Measurements from ENCODE around the gene FAM118B.

FAM118B gene

DNA sequence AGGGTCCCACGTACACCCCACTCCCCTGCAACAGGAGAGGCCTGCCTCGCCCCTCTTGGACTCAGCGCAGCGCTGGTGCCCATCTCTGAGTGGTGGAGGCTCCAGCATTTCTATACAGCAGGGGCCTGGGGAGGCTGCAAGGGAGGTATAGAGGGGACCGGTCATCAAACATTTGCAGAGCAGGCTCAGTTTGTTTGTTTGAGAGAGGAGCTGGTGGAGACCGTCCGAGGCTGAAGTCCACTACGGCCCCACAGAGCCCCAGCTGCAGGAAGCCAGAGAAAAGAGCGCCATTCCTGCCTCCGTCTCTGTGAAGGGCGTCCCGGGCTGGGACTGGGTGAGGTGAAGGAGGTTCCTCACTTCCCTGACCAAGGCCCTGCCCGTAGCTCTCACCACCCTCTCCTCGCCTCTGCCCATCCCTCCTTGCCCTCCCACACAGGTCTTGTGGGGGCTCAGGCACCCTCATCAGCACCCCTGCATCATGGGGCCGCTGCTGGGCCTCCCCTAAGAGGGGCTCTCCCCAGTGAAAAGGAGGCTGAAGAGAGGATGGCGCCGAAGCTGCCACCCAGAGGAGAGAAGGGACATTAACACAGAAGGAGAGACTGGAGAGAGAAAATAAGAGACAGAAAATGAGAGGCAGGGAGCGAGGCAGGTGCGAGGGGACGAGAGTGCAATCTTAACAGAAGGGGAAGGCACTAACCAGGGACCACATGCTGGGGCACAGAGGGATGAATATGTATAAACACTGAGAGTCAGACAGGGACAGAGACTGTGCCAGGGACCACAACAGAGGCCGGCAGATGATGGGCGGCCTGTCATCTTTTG is 24.7 kb upstream of the FAM118B start:
- no peak for DNase-seq

DNA sequence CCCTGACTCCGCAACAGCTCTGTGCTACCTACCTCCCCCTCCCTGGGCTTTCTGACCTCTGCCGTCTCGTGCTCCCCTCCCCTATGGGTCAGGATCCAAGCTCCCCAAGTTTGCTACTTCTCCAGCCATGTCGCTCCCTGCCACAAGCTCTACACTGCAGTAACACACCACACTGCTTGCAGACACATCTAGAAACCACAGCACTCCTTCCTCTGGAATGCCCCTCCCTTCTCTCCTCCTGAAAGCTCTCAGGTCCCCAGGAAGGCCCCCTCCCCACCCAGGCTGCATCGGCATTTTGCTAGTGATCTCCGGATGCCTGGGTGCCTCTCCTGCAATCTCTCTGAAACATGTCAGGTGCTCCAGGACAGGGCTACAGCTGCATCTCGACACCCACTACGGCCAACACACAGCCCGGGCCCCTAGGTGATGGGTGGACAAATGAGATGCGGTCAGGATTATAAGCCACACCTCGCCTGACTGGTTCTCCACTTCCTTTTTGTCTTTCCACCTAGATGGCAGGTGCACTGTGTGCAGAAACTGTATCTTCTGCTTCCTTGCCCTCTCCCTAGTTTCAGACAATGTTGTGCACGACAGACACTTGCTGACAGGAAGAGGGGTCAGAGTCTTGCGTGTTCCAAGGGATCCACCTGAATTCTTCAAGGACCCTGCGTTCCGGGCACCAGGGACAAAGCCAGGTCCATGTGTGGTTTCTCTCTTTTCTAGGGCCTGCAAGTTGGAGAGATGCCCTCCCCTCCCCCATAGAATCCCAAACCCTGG is 23.1 kb upstream of the FAM118B start:
- DNase-seq = no peak

DNA sequence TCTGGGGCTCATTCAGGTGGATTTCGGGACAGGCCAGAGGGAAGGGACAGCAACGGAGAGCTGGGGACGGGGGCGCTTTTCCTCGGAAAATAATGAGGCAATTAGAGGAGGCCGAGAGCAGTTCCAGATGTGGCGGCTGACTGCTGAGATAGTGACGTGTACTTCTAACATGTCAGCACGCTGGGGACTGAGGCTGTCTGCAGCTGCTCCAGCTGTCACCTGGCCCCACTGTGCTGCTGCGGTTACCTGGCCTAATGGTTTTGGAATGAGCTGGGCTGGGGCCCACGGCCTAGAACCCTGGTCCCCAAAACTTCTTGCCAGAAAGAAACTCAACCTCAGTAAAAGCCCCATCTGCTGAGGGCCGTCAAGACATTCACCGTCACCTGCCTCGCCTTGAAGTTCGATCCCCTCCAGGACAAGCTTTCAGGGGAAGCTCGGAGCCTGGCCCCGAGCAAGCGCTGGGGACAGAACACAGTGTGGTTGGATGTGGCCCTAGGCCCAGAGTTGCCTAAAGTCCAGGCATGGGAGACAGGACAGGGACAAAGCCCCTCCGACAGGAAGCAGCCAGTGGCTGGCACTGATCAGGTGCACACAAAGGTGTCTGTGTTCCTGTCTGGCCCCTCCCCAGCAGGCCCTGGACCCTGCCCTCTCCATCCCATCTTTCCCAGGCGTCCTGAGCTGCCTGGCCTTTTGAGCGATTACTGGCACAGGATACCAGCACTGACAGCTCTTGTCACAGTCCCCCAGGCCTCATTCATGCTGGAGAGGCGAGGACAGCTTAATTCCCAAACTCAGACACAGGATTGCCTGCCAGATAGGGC is 22.3 kb upstream of the FAM118B start:
- DNase-seq = peak; percentile 52

DNA sequence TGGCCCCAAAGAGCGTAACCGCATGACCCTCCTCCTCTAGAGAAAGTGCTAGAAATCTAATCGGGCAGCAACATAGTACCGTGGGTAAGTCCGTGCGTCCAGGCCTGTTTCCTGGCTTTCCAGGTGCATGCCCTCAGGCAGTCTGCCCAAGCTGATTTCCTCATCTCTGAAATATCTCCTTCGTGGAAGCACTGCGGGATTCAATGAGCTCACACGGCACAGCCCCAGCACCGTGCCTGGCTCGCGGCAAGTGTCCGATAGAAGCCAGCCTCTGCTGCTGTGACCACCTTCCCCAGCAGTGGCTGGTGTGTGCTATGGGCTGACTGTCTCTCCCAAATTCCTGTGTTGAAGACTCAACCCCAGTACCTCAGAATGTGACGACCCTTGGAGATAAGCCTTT is 20.8 kb upstream of the FAM118B start:
- DNase-seq = no peak

DNA sequence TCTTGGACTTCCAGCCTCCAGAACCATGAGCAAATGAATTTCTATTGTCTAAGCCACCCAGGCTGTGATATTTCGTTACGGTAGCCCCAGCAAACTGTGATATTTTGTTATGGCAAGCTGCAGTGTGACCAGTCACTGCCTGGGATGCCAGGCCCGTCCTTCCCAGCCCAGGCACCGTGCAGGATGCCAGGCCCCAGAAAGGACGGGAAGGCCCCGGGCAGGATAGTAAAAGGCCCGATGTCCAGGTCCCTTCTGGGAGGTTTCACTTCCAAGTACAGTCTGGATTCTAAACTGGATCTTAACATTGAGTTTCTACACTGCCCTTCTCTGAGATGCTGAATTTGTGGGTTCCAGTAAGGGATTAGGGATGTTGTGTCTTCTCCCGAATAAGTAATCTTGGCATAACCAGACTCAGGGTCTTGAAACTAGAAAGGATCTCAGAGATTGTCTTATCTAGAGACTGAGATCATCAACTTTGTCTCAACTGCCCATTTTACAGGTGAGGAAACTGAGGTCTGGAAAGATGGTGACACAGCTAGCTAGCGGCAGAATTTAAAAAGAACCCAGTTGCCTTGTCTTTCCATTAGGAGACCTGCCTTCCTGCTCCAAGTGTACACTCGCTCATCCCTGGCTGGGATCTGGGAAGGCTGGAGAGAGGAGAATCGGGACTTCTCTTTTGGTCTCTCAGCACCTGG is 20.1 kb upstream of the FAM118B start:
- DNase-seq = no peak

DNA sequence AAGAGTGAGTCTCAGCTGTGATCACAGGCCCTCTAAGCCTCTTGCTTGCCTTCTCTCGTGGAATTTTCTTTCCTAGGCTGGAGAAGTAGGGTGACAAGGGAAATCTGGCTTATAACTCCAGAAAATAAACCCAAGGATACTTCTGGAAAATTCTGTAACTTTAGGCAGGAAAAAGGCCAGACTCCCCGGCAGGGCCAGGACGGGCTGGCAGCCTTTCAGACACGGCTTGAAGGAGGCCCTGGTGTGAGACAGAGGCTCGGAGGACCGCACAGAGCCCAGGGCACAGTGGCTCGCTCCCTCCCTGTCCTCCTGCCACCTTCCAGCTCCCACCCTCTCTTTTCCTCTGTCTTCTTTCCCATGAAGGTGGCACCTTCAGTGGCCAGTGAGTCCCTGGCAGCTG is 19.2 kb upstream of the FAM118B start:
- DNase-seq = no peak

DNA sequence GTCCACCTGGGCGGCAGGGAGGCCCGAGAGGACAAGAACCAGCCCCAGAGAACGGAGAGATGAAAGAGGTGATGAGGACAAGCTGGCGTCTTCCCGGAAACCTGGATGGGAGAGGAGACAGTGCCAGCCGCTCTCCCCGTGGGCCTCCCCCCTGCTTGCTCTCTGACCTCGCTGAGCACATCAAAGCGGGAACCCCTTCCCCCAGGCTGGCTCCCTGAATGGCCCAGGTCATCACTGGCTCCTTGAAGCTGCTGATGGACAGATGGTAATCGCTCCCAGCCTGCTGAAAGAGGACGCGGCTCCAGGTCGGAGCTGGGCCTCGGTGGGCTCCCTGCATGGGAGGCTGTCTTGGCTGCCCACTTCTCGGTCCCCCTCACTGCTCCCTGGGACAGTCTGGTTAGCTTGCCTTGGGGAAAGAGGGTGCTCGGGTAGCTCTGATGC is 18.5 kb upstream of the FAM118B start:
- DNase-seq = no peak

DNA sequence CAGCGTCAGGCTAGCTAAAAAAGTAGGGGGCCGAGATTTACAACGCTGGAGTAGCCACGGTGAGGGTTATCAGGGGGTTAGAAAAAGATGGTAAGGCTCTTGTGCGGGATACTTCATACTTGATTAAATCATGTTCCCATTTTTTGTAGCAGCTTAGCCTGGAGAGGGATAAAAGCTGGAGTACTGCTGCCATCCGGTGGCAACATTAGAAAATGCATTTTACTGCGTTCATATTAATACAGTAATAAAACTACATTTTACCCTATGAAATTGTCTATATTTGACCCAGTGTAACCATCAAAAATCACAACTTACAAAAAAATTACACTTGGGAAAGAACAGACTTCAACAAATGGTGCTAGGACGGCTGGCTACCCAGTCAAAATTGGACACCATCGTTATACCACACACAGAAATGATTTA is 17.4 kb upstream of the FAM118B start:
- peak; percentile 68 for DNase-seq

DNA sequence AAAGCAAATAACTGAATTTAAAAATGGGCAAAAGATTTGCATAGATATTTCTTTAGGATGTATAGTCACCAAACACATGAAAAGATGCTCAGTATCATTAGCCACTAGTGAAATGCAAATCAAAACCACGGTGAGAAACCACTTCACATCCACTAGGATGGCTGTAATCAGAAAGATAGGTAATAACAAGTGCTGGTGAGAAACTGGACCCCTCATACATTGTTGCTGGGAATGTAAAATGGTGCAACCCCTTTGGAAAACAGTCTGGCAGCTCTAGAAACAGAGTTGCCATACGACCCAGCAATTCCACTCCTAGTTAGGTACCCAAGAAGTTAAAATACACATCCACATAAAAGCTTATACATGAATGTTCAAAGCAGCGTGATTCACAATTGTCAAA is 16.5 kb upstream of the FAM118B start:
- no peak for DNase-seq

DNA sequence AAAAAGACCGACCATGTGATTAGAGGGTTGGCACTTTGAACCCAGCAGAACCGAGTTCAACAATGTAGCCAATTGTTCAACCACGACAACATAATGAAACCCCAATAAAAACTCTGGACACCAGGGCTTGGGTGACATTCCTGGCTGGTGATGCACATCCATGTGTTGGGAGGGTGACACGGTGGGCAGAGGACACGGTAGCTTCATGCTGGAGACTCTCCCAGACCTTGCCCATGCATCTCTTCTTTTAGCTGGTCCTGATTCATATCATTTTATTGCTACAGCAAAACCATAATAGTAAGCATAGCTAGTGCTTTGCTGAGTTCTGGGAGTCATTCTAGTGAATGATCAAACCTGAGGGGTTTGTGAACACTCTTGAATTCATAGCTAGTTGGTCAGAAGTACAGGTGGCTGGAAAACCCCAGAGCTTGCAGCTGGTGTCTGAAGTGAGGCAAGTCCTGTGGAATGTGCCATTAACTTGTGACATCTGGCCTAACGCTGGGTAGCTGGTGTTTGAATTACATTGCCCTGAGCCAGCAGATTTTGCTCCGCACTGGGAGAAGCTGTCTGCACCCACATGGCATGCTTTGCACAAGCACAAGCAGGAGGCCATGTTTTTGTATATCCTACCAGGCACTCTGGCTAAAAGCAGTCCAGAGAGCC is 14.2 kb upstream of the FAM118B start:
- DNase-seq = no peak

DNA sequence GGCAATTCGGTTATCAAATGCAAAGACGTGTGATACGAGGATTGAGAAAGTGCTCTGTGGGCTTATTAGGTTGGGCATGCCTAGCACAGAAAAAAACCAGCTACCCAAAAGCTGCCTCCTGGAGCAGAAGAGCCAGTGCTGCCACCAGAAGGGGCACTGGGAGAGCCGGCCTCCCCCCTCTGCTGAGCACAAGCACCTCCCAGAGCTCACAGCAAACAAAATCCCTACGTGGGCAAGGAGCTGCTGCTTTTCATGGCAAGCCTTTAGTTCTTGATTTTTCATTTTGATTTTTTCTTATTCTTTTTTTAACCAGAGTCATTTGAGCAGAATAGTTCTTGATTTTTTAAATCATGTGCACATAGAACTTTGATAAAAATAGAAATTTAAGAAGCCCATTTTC is 12.9 kb upstream of the FAM118B start:
- DNase-seq = no peak

DNA sequence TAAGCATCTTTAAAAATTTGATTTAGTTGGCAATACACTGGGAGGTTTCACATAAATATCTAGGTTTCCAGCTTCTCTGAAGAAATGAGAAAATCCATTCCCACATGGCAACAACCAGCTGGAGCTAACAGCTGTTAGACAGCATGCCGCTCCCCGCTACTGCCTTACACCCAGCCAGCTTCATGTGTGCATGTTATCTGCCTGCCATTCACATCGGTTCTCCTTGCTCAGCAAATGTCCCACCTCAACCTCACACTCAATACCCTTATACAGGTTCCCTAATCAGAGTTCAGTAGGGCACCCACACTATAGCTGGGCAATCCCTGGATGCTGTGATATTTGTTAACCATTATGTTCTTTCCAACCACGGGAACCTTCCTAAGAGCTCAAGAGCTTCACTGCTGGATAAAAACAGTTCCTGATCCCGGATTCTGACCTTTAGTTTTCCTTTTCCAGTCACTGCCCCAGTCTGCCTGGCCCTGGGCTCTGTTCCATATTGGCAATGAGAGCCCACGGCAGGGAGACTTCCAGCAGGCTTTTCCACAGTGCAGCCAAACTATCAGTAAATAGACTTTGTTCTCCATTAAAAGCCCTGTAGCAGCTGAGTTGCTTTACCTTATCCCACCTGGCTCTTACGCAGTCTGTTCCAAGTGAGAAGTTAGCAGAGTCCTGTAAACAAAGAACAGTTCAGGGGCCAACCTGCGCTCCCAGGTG is 8.8 kb upstream of the FAM118B start:
- DNase-seq = no peak

DNA sequence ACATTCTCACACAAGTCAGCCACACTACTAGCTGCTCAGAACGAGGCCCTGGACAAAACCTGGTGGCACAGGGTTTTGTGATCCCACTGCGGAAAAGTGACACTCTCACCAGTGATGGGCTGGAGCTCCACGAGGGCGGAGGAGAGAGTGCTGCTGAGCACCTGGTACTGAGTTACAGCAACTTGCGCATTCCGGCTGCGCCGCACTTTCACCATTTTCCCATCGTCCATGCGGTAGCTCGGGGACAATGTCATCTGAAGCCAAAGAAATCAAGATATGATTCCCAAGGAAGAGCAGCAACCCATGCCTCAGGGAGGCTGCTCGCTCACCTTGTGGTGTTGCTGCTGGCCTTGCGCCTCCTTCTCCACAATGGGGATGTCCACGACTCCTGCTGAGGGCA is 6.2 kb upstream of the FAM118B start:
- no peak for DNase-seq

DNA sequence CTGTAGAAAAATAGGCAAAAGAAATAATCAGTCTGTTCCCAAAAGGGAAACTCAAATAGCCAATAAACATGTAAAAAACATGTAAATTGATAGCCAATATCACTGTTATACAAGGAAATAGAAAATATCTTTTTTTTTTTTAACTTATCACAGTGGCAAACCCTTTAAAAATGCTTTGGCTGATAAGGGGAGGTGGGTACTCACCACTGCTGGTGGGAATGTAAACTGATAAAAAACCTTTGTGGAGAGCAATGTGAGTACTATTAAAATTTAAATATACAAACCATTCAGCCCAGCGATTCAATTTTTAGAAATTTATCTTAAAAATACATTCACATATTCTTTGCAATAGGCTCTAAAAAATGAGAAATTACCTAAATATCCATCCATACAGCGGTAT is 3.7 kb upstream of the FAM118B start:
- DNase-seq = no peak

DNA sequence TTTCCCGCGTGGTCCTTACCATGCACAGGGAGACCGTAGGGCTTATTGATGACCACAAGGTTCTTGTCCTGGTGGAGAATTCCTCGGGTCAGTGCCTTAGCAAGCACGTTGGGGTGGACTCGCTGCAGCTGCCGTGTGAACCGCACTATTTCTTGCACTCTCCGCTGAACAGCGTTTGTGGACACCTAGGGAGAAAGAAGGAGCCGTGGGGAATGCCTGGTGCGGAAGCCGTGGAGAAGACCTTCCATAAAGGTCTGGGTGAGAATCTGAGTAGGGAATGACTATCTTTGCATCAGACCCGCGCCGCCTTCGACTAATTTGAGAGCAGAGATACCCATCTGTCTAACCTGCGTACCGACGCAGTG is 729 bp upstream of the FAM118B start:
- DNase-seq = no peak

DNA sequence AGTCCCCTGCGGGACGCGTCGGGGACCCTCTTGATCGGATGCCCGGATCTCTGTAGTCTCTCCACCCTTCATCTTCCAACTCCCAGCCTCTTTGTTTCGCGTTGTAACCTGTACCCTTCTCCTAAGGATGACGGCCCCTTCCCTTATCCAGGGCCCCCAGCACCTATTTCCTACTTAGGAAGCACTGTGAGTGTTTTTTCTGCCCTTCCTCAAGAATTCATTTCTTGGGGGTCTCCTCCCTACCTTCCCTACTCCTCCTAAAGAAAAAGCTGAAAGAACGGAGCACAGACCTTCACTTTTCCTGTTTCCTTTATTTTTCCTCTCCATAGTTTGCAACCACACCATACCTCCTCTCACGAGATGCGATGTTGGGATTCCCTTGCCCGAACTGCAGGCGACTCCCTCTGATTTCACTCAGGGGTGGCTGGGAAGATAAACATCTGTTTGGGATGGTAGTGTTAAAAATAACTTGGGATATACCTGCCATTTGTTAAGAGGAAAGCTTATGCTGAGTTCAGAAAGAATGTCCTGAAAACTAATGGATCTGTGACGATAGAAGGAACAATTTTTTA is 593 bp downstream of the FAM118B start:
- no peak for DNase-seq

DNA sequence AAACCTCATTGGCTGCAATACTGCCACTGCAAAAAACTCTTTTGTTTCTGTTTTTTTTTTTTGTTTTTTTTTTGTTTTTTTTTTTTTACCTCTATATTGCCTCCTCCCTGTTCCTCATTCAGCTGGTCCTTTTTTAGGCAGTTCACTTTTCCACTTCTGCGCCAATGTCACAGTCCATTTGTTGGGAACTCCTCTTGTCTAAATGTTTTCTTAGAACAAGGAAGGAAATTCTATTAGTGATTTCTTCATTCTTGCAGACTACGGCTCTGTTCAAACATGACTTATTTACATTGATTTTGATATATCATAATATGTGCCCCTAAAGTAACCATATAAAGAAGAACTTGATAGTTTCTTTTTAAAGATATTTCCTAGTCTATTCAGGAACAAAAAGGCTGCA is 2.9 kb downstream of the FAM118B start:
- no peak for DNase-seq

DNA sequence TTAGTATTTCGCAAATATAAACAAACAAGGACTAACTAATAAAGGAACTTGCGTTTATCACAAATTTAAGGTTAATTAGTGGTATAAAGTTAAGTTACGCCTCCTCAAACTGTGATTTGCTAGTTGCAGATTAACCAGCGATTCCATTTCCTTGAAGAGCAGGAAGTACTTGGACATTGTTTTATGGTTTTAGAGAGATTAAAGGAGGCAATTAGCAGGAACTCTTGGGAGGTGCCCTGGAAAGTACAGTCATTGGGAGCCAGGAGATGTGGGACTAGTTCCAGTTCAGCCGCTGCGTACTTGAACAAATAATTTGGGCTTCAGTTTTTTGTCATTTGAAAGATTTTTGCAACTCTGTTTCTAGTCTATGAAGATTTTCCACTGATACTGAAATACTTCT is 3.3 kb downstream of the FAM118B start:
- DNase-seq = no peak

DNA sequence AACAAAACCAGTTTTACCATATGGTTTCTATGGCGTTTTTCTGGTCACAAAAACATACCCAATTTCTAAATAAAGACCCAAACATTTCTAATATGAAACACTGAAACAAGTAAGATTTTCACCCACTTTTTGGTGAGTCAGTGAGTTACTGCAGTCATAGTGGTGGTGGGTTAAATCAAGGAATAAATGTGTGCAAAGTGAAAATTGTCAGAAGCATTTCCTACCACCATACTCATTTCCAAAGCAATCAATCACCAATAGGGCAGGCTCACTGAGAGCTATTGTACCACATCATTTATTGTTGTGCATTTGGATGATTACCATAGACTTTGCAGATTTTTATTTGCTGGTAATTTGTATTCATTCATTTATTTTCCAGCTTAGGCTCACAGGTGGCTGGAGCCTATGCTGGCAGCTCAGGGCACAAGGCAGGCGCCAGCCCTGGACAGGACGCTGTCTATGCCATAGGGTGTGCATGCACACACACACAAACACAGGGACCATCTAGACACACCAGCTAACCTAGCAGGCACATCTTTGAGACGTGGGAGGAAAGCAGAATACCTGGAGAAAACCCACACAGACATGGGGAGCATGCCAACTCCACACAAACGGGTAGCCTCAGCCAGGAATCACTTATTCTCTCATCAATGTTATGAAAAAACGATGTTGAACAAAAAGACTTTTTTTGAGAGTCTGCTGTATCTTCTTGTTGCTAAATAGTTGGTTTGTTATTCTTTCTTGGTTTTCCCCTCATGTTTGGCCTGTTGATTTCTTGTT is 5.1 kb downstream of the FAM118B start:
- no peak for DNase-seq

DNA sequence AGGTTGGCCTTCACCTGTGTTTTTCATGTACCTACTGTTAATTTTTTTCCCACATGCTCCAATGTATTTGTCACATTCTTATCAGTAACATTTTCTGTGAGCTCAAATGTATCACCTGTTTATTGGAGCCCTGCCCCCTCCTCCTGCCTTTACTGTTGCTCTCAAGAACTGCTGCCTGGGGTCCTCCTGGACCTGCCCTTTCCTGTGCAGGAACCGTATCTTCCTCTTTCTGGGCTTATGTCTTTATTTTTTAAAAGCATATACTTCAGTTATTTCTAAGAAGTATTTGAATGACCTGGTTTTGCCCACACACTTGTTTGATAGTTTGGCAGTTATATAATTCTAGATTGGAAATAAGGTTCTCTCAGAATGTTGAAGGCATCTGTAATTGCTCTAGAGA is 5.9 kb downstream of the FAM118B start:
- no peak for DNase-seq
